Esophagus mucosa (tissue), 1 donor: ENCODE results near the gene VRK3. TPM values are rescaled to one million over a fixed set of nuclear protein-coding genes. Genes with fewer than 3 reads are reported as not detected.

Experiments used
- ATAC-seq: fragments of 200-7000 bp; cut with Tn5 transposase; one replicate; pipeline ENCODE4 v1.9.1; 2020
- total RNA-seq: library from RNA; stranded (reverse); gene quantifications from one replicate; pipeline ENCODE4 v1.2.4, GENCODE V29; 2023
- donor health status: DM: yes; HTN: yes; CAD: no.

The VRK3 gene
- total RNA-seq, 1 donor from 2014 or later, result 20.3 TPM

GRCh38 chr19:50026550-50026906 is 1.4 kb upstream of the VRK3 start:
- no peak for ATAC-seq

GRCh38 chr19:50025794-50026549 is 800 bp upstream of the VRK3 start, which contains the start of gene ZNF473:
ZNF473 (plus strand) TSS chr19:50026005; CDS start chr19:50031083, 5,078 bp downstream.
- ATAC-seq, result peak; percentile 83

- no peak for ATAC-seq
Observed at GRCh38 chr19:50024719-50025021, 502 bp downstream of the VRK3 start.

- ATAC-seq, result no peak
Observed at GRCh38 chr19:50022823-50023222, 2.3 kb downstream of the VRK3 start.

- ATAC-seq, result no peak
Observed at GRCh38 chr19:50020481-50020880, 4.7 kb downstream of the VRK3 start.

- no peak for ATAC-seq
Observed at GRCh38 chr19:50016225-50016807, 8.9 kb downstream of the VRK3 start.

- no peak for ATAC-seq
Observed at GRCh38 chr19:50008532-50008931, 16.6 kb downstream of the VRK3 start.

- ATAC-seq, result no peak
Observed at GRCh38 chr19:50007947-50008346, 17.2 kb downstream of the VRK3 start.

- ATAC-seq, result no peak
Observed at GRCh38 chr19:50007170-50007569, 18.0 kb downstream of the VRK3 start.

- no peak for ATAC-seq
Observed at GRCh38 chr19:50005428-50005827, 19.7 kb downstream of the VRK3 start.

GRCh38 chr19:50003810-50004419 is 21.3 kb downstream of the VRK3 start:
- peak; percentile 73 for ATAC-seq

GRCh38 chr19:50003254-50003788 is 21.9 kb downstream of the VRK3 start:
- no peak for ATAC-seq

GRCh38 chr19:50002386-50002960 is 22.7 kb downstream of the VRK3 start:
- no peak for ATAC-seq

- no peak for ATAC-seq
Observed at GRCh38 chr19:50001775-50002174, 23.4 kb downstream of the VRK3 start.

GRCh38 chr19:50000841-50001557 is 24.2 kb downstream of the VRK3 start:
- ATAC-seq, result no peak

GRCh38 chr19:50000038-50000840 is 24.9 kb downstream of the VRK3 start:
- ATAC-seq, result no peak

GRCh38 chr19:49999371-50000010 is 25.7 kb downstream of the VRK3 start:
- no peak for ATAC-seq

GRCh38 chr19:49997709-49998108 is 27.5 kb downstream of the VRK3 start:
- peak; percentile 21 for ATAC-seq

GRCh38 chr19:49988433-49988832 is 36.7 kb downstream of the VRK3 start:
- no peak for ATAC-seq

GRCh38 chr19:49988007-49988406 is 37.2 kb downstream of the VRK3 start:
- no peak for ATAC-seq

- peak; percentile 89 for ATAC-seq
Observed at GRCh38 chr19:49987159-49987698, 37.9 kb downstream of the VRK3 start.
